SU-DHL-6 (cell line): Measurements from ENCODE around the gene GAL3ST1.

Experiments
- H2AFZ ChIP-seq: fragments of 200-600 bp; sonication (generic); 2 replicates; pipeline ENCODE4 v1.6.1; 2014; ENCODE audit warnings: low read depth, mild to moderate bottlenecking, moderate library complexity, mixed read lengths, antibody characterized with exemption, low read length; ENCODE audit not compliant: severe bottlenecking
- H3F3A ChIP-seq: fragments of 200-600 bp; shearing (Covaris generic); 2 replicates; pipeline ENCODE4 v1.6.0; 2016; ENCODE audit warnings: antibody characterized with exemption, mild to moderate bottlenecking; ENCODE audit not compliant: insufficient read depth
- H3K27ac ChIP-seq: fragments of 200-600 bp; sonication (generic); 2 replicates; pipeline ENCODE4 v1.5.1; 2016; ENCODE audit warnings: low read depth, mild to moderate bottlenecking, low read length, moderate library complexity, mixed read lengths
- H3K27me3 ChIP-seq: fragments of 200-600 bp; sonication (generic), shearing (Covaris generic); 2 replicates; pipeline ENCODE4 v1.6.0; 2014; ENCODE audit warnings: mild to moderate bottlenecking, low read length
- H3K36me3 ChIP-seq: fragments of 200-600 bp; sonication (generic); 2 replicates; pipeline ENCODE4 v1.6.1; 2014; ENCODE audit warnings: mild to moderate bottlenecking, low read length, mixed read lengths
- H3K4me2 ChIP-seq: fragments of 300-600, 200-600 bp; shearing (Covaris generic), sonication (generic); 2 replicates; pipeline ENCODE4 v1.6.0; 2014; ENCODE audit warnings: low read length, low read depth, mild to moderate bottlenecking; ENCODE audit not compliant: poor library complexity, severe bottlenecking
- H3K4me3 ChIP-seq: fragments of 200-600 bp; sonication (generic); 2 replicates; pipeline ENCODE4 v1.5.1; 2014; ENCODE audit warnings: antibody characterized with exemption, low read length, mild to moderate bottlenecking, mixed read lengths; ENCODE audit not compliant: insufficient read depth, poor library complexity, severe bottlenecking
- H3K79me2 ChIP-seq: fragments of 200-600 bp; sonication (generic); 2 replicates; pipeline ENCODE4 v1.6.1; 2014; ENCODE audit warnings: mild to moderate bottlenecking, low read length, moderate library complexity; ENCODE audit not compliant: insufficient read depth
- H3K9ac ChIP-seq: fragments of 200-600 bp; sonication (generic); 2 replicates; pipeline ENCODE4 v1.7.0; 2014; ENCODE audit warnings: mild to moderate bottlenecking, low read length
- H3K9me2 ChIP-seq: fragments of 200-600 bp; sonication (generic); replicated peaks from 2 replicates; pipeline ENCODE4 v1.6.1; 2014; ENCODE audit warnings: low read length; ENCODE audit not compliant: insufficient read depth
- H3K9me3 ChIP-seq: fragments of 200-600 bp; sonication (generic); 2 replicates; pipeline ENCODE4 v1.6.1; 2014; ENCODE audit warnings: low read length, mixed read lengths; ENCODE audit not compliant: insufficient read depth
- H4K20me1 ChIP-seq: fragments of 200-600 bp; sonication (generic); 2 replicates; pipeline ENCODE4 v1.6.1; 2014; ENCODE audit warnings: low read depth, mild to moderate bottlenecking, antibody characterized with exemption, low read length, moderate library complexity, mixed read lengths
- EZH2phosphoT487 ChIP-seq: fragments of 200-600 bp; sonication (generic), shearing (Covaris generic); conservative IDR thresholded peaks from 2 replicates; pipeline ENCODE4 v1.6.1; 2018; ENCODE audit warnings: mild to moderate bottlenecking, antibody characterized with exemption, low read length, moderate library complexity, mixed read lengths
- TF ChIP-seq, protein P1 (sequence below): fragments of 200-600 bp; sonication (generic); IDR thresholded peaks from one replicate; pipeline ENCODE4 v1.5.1; 2017; ENCODE audit warnings: antibody characterized with exemption, mild to moderate bottlenecking, low read length, moderate library complexity; ENCODE audit not compliant: insufficient read depth, poor library complexity, severe bottlenecking

GAL3ST1 gene

GRCh38 chr22:30508216-30508615 lies 66.2 kb downstream of the GAL3ST1 start:
- H3K79me2 ChIP-seq, result no peaks in the 10 kb centered on the region
- H3K27me3 ChIP-seq, result no peaks in the 10 kb centered on the region
- no peaks in the 10 kb centered on the region for H3K36me3 ChIP-seq
- H2AFZ ChIP-seq, result no peak overlapping the region
- no peaks in the 10 kb centered on the region for H3K9me2 ChIP-seq
- no peaks in the 10 kb centered on the region for H3K9me3 ChIP-seq
- no peaks in the 10 kb centered on the region for H3F3A ChIP-seq
- TF ChIP-seq, protein P1, sequence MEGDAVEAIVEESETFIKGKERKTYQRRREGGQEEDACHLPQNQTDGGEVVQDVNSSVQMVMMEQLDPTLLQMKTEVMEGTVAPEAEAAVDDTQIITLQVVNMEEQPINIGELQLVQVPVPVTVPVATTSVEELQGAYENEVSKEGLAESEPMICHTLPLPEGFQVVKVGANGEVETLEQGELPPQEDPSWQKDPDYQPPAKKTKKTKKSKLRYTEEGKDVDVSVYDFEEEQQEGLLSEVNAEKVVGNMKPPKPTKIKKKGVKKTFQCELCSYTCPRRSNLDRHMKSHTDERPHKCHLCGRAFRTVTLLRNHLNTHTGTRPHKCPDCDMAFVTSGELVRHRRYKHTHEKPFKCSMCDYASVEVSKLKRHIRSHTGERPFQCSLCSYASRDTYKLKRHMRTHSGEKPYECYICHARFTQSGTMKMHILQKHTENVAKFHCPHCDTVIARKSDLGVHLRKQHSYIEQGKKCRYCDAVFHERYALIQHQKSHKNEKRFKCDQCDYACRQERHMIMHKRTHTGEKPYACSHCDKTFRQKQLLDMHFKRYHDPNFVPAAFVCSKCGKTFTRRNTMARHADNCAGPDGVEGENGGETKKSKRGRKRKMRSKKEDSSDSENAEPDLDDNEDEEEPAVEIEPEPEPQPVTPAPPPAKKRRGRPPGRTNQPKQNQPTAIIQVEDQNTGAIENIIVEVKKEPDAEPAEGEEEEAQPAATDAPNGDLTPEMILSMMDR, result no peak
- no peak for TF ChIP-seq EZH2phosphoT487
- H3K4me3 ChIP-seq, result no peak overlapping the region
- no peaks in the 10 kb centered on the region for H4K20me1 ChIP-seq
- H3K9ac ChIP-seq, result no peak overlapping the region
- H3K27ac ChIP-seq, result no peak overlapping the region
- H3K4me2 ChIP-seq, result no peak overlapping the region

GRCh38 chr22:30507670-30508069 lies 66.8 kb downstream of the GAL3ST1 start:
- TF ChIP-seq EZH2phosphoT487, result no peak
- TF ChIP-seq, protein P1, result no peak

DNA sequence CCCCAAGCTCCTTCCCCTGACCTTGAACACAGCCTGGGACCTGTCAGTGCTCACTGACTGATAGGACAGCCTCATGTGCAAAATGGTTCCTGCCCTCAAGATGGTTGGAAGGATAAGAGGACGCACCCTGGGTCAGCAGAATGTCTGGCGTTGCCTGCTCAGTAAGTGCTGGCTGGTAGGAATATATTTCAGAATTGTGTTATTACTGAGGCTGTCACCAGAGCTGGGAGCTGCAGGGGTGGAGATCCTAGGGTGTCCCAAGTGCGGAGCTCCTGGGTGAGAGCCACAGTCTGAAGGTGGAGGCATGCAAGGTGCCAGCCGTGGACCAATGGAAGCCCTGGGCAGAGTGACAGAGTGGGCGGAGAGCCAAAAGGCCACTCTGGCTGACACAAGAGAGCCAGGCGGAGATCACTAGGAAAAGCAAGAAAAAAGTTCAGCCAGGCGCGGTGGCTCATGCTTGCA lies 67.9 kb downstream of the GAL3ST1 start:
- H3K36me3 ChIP-seq, result no peaks in the 10 kb centered on the region
- H3K27me3 ChIP-seq, result no peaks in the 10 kb centered on the region
- H2AFZ ChIP-seq, result no peak overlapping the region
- no peak overlapping the region for H3K27ac ChIP-seq
- H3F3A ChIP-seq, result no peaks in the 10 kb centered on the region
- no peak overlapping the region for H3K4me3 ChIP-seq
- TF ChIP-seq, protein P1, result no peak
- TF ChIP-seq EZH2phosphoT487, result no peak
- no peaks in the 10 kb centered on the region for H3K79me2 ChIP-seq
- H3K9me2 ChIP-seq, result no peaks in the 10 kb centered on the region
- no peak overlapping the region for H3K9ac ChIP-seq
- H3K9me3 ChIP-seq, result no peaks in the 10 kb centered on the region
- H4K20me1 ChIP-seq, result no peaks in the 10 kb centered on the region
- no peak overlapping the region for H3K4me2 ChIP-seq

More at GRCh38 chr22:30507670-30508069, 66.8 kb downstream of the GAL3ST1 start:
- Histone ChIP-seq H3F3A (no peaks in the 10 kb centered on the region), H3K4me2 (no peak overlapping the region), H3K79me2 (no peaks in the 10 kb centered on the region), H3K9me3 (no peaks in the 10 kb centered on the region), H3K36me3 (no peaks in the 10 kb centered on the region), H3K9me2 (no peaks in the 10 kb centered on the region), H3K9ac (no peak overlapping the region), H2AFZ (no peak overlapping the region), H3K27me3 (no peaks in the 10 kb centered on the region), H3K27ac (no peak overlapping the region), H4K20me1 (no peaks in the 10 kb centered on the region), H3K4me3 (no peak overlapping the region)
